WTC11 (cell line): ENCODE results near the gene GRAP. TPM values are rescaled to one million over a fixed set of nuclear protein-coding genes. Genes with fewer than 3 reads are reported as not detected.

Experiments
- CBFB ChIP-seq: sonication (generic); formaldehyde crosslinking; IDR thresholded peaks from 2 replicates; pipeline ENCODE4 v1.8.1; 2022; ENCODE audit warnings: mild to moderate bottlenecking, low read depth, missing genetic modification reagents
- CREB1 ChIP-seq: sonication (generic); formaldehyde crosslinking; IDR thresholded peaks from 2 replicates; pipeline ENCODE4 v1.8.0; 2023; ENCODE audit warnings: mild to moderate bottlenecking, missing genetic modification reagents
- ELF4 ChIP-seq: sonication (generic); formaldehyde crosslinking; IDR thresholded peaks from 2 replicates; pipeline ENCODE4 v1.8.1; 2022; ENCODE audit warnings: low read depth, mild to moderate bottlenecking, moderate library complexity, missing genetic modification reagents
- EMX1 ChIP-seq: fragments of 250-450 bp; sonication (Bioruptor Pico); IDR thresholded peaks from 2 replicates; pipeline ENCODE4 v1.8.0; 2021; ENCODE audit warnings: mild to moderate bottlenecking
- FOXJ3 ChIP-seq: sonication (generic); formaldehyde crosslinking; IDR thresholded peaks from 2 replicates; pipeline ENCODE4 v1.9.0; 2021; ENCODE audit warnings: missing genetic modification reagents, mild to moderate bottlenecking, borderline replicate concordance
- GABPB1 ChIP-seq: sonication (generic); formaldehyde crosslinking; IDR thresholded peaks from 2 replicates; pipeline ENCODE4 v1.8.1; 2023; ENCODE audit warnings: mild to moderate bottlenecking, missing genetic modification reagents
- IRF2 ChIP-seq: sonication (generic); formaldehyde crosslinking; IDR thresholded peaks from 2 replicates; pipeline ENCODE4 v1.8.0; 2022; ENCODE audit warnings: low read depth, missing genetic modification reagents, borderline replicate concordance
- KAT7 ChIP-seq: sonication (generic); formaldehyde crosslinking; IDR thresholded peaks from 2 replicates; pipeline ENCODE4 v1.8.1; 2023; ENCODE audit warnings: missing genetic modification reagents, mild to moderate bottlenecking, borderline replicate concordance
- NFYB ChIP-seq: sonication (generic); formaldehyde crosslinking; conservative IDR thresholded peaks from 2 replicates; pipeline ENCODE4 v1.8.0; 2022; ENCODE audit warnings: low read depth, missing genetic modification reagents
- TCF7 ChIP-seq: sonication (generic); formaldehyde crosslinking; IDR thresholded peaks from 2 replicates; pipeline ENCODE4 v1.8.0; 2022; ENCODE audit warnings: mild to moderate bottlenecking, low read depth, missing genetic modification reagents, moderate library complexity
- TP53 ChIP-seq: sonication (generic); formaldehyde crosslinking; IDR thresholded peaks from 2 replicates; pipeline ENCODE4 v1.8.1; 2023; ENCODE audit warnings: mild to moderate bottlenecking, missing genetic modification reagents
- ZBTB21 ChIP-seq: sonication (generic); formaldehyde crosslinking; IDR thresholded peaks from 2 replicates; pipeline ENCODE4 v1.8.1; 2023; ENCODE audit warnings: mild to moderate bottlenecking, missing genetic modification reagents, borderline replicate concordance
- ZNF138 ChIP-seq: sonication (generic); formaldehyde crosslinking; conservative IDR thresholded peaks from 2 replicates; pipeline ENCODE4 v1.8.1; 2022; ENCODE audit warnings: mild to moderate bottlenecking, moderate library complexity, missing genetic modification reagents
- ZNF219 ChIP-seq: sonication (generic); formaldehyde crosslinking; IDR thresholded peaks from 2 replicates; pipeline ENCODE4 v1.8.0; 2023; ENCODE audit warnings: missing genetic modification reagents, mild to moderate bottlenecking, borderline replicate concordance
- ZNF232 ChIP-seq: sonication (generic); formaldehyde crosslinking; IDR thresholded peaks from 2 replicates; pipeline ENCODE4 v1.8.0; 2022; ENCODE audit warnings: mild to moderate bottlenecking, missing genetic modification reagents
- total RNA-seq: library from RNA; stranded (reverse); gene quantifications from 3 replicates; pipeline ENCODE4 v1.2.3, GENCODE V29; 2021
- TF ChIP-seq, protein P1 (sequence below): fragments of 250-450 bp; sonication (Bioruptor Pico); conservative IDR thresholded peaks from 2 replicates; pipeline ENCODE4 v1.9.0; 2021; ENCODE audit warnings: mild to moderate bottlenecking
- TF ChIP-seq, protein P2 (sequence below): fragments of 250-450 bp; sonication (Bioruptor Pico); IDR thresholded peaks from 2 replicates; pipeline ENCODE4 v2.1.2; 2022; ENCODE audit warnings: mild to moderate bottlenecking, moderate library complexity
- TF ChIP-seq, protein P3 (sequence below): sonication (generic); formaldehyde crosslinking; IDR thresholded peaks from 2 replicates; pipeline ENCODE4 v1.8.1; 2023; ENCODE audit warnings: mild to moderate bottlenecking, missing genetic modification reagents, moderate library complexity
- TF ChIP-seq, protein P4 (sequence below): sonication (generic); formaldehyde crosslinking; IDR thresholded peaks from 2 replicates; pipeline ENCODE4 v1.8.1; 2023; ENCODE audit warnings: mild to moderate bottlenecking, missing genetic modification reagents, borderline replicate concordance
- TF ChIP-seq, protein P5 (sequence below): fragments of 250-450 bp; sonication (Bioruptor Pico); IDR thresholded peaks from 2 replicates; pipeline ENCODE4 v1.9.0; 2021; ENCODE audit warnings: moderate library complexity, mild to moderate bottlenecking, inconsistent platforms, borderline replicate concordance
- TF ChIP-seq, protein P6 (sequence below): sonication (generic); formaldehyde crosslinking; IDR thresholded peaks from 2 replicates; pipeline ENCODE4 v1.8.1; 2023; ENCODE audit warnings: mild to moderate bottlenecking, missing genetic modification reagents, moderate library complexity
- TF ChIP-seq, protein P7 (sequence below): sonication (generic); formaldehyde crosslinking; IDR thresholded peaks from 2 replicates; pipeline ENCODE4 v1.8.1; 2022; ENCODE audit warnings: mild to moderate bottlenecking, missing genetic modification reagents, moderate library complexity, borderline replicate concordance
- TF ChIP-seq, protein P8 (sequence below): sonication (generic); formaldehyde crosslinking; IDR thresholded peaks from 2 replicates; pipeline ENCODE4 v1.8.0; 2023; ENCODE audit warnings: mild to moderate bottlenecking, missing genetic modification reagents

GRAP gene
- total RNA-seq, 1 experiment from 2014 or later, result 0.59 TPM

DNA sequence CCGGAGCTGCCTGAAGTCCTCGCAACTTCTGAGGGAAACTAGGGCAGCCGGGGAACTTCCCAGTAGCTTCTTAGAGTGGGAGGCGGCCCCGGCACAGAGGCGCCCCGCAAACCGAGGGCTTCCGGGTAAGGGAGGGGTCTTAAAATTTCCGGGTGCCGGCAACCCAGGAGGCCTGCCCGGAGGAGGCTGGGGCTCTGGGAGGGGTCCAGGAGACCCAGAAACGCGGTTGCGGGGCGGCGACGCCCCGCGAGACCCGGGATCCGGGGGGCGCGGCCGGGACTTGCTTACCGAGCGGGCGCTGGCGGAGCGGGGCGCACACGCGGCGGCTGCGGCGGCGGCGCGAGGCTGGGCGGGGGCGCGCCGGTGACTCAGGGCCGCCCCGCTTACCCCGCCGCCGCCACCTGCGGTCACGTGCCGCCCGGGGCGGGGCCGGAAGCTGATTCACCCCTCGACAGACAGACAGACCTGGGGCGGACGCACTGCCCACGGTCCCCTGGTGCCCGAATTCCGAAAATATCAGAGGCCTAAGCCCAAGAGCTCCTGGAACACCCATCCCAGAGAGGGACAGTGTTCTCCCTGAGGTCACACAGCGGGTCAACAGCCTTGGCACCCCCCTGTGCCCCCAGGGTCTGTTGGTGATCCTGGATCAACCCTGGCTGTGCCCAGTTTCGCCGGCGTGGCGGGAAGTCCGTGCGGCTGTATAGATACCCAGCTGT lies 42.2 kb downstream of the GRAP start, which contains the start of gene FAM83G (continued):
- TF ChIP-seq, protein P1, sequence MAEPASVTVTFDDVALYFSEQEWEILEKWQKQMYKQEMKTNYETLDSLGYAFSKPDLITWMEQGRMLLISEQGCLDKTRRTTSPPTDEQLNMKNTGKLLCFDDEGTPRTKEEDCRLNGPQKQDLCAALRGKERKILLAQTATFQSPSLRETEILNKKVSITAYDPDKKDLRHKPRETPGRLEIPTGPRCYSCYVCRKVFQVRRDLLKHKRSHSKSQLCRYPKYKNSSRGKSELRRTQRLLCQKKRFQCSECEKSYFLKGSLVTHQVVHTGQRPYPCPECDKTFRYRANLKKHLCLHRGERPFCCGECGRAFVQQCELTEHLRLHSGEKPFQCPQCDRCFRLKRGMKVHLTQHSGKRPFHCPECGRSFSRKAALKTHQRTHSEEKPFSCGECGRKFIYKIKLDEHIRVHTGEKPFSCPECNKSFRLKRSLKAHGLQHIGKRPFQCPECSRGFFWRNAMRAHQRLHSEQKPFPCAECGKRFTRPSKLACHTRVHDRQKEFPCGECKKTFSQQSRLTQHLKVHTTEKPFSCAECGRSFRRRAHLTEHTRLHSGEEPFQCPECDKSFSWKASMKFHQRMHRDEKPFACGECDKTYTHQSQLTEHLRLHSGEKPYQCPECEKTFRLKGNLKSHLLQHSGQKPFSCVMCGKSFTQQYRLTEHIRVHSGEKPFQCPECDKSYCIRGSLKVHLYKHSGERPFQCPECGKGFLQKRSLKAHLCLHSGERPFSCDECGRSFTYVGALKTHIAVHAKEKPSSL (CRISPR knock-in tag), result no peak
- TF ChIP-seq ZNF219 (CRISPR knock-in tag) (no peak), FOXJ3 (CRISPR knock-in tag) (no peak), NFYB (no peak), GABPB1 (0 out of 2 replicates have a peak, but pooled peaks have one; percentile 12), TP53 (CRISPR knock-in tag) (peak; percentile 71; the same call in 1 of the 2 replicates), KAT7 (CRISPR knock-in tag) (no peak), ZBTB21 (CRISPR knock-in tag) (peak; percentile 65; the same call in 1 of the 2 replicates), CBFB (CRISPR knock-in tag) (no peak), ELF4 (CRISPR knock-in tag) (no peak), CREB1 (no peak), EMX1 (CRISPR knock-in tag) (no peak), ZNF232 (CRISPR knock-in tag) (no peak), IRF2 (no peak), ZNF138 (CRISPR knock-in tag) (0 out of 2 replicates have a peak, but pooled peaks have one; percentile 42), TCF7 (CRISPR knock-in tag) (no peak)
- TF ChIP-seq, protein P2, sequence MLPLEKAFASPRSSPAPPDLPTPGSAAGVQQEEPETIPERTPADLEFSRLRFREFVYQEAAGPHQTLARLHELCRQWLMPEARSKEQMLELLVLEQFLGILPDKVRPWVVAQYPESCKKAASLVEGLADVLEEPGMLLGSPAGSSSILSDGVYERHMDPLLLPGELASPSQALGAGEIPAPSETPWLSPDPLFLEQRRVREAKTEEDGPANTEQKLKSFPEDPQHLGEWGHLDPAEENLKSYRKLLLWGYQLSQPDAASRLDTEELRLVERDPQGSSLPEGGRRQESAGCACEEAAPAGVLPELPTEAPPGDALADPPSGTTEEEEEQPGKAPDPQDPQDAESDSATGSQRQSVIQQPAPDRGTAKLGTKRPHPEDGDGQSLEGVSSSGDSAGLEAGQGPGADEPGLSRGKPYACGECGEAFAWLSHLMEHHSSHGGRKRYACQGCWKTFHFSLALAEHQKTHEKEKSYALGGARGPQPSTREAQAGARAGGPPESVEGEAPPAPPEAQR (CRISPR knock-in tag), result no peak
- TF ChIP-seq, protein P3, sequence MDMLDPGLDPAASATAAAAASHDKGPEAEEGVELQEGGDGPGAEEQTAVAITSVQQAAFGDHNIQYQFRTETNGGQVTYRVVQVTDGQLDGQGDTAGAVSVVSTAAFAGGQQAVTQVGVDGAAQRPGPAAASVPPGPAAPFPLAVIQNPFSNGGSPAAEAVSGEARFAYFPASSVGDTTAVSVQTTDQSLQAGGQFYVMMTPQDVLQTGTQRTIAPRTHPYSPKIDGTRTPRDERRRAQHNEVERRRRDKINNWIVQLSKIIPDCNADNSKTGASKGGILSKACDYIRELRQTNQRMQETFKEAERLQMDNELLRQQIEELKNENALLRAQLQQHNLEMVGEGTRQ (CRISPR knock-in tag), result peak; percentile 97
- TF ChIP-seq, protein P4, sequence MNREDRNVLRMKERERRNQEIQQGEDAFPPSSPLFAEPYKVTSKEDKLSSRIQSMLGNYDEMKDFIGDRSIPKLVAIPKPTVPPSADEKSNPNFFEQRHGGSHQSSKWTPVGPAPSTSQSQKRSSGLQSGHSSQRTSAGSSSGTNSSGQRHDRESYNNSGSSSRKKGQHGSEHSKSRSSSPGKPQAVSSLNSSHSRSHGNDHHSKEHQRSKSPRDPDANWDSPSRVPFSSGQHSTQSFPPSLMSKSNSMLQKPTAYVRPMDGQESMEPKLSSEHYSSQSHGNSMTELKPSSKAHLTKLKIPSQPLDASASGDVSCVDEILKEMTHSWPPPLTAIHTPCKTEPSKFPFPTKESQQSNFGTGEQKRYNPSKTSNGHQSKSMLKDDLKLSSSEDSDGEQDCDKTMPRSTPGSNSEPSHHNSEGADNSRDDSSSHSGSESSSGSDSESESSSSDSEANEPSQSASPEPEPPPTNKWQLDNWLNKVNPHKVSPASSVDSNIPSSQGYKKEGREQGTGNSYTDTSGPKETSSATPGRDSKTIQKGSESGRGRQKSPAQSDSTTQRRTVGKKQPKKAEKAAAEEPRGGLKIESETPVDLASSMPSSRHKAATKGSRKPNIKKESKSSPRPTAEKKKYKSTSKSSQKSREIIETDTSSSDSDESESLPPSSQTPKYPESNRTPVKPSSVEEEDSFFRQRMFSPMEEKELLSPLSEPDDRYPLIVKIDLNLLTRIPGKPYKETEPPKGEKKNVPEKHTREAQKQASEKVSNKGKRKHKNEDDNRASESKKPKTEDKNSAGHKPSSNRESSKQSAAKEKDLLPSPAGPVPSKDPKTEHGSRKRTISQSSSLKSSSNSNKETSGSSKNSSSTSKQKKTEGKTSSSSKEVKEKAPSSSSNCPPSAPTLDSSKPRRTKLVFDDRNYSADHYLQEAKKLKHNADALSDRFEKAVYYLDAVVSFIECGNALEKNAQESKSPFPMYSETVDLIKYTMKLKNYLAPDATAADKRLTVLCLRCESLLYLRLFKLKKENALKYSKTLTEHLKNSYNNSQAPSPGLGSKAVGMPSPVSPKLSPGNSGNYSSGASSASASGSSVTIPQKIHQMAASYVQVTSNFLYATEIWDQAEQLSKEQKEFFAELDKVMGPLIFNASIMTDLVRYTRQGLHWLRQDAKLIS (CRISPR knock-in tag), result no peak
- TF ChIP-seq, protein P5, sequence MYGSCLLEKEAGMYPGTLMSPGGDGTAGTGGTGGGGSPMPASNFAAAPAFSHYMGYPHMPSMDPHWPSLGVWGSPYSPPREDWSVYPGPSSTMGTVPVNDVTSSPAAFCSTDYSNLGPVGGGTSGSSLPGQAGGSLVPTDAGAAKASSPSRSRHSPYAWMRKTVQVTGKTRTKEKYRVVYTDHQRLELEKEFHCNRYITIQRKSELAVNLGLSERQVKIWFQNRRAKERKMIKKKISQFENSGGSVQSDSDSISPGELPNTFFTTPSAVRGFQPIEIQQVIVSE (CRISPR knock-in tag), result no peak
- TF ChIP-seq, protein P6, sequence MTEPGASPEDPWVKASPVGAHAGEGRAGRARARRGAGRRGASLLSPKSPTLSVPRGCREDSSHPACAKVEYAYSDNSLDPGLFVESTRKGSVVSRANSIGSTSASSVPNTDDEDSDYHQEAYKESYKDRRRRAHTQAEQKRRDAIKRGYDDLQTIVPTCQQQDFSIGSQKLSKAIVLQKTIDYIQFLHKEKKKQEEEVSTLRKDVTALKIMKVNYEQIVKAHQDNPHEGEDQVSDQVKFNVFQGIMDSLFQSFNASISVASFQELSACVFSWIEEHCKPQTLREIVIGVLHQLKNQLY (CRISPR knock-in tag), result 0 out of 2 replicates have a peak, but pooled peaks have one; percentile 55
- TF ChIP-seq, protein P7, sequence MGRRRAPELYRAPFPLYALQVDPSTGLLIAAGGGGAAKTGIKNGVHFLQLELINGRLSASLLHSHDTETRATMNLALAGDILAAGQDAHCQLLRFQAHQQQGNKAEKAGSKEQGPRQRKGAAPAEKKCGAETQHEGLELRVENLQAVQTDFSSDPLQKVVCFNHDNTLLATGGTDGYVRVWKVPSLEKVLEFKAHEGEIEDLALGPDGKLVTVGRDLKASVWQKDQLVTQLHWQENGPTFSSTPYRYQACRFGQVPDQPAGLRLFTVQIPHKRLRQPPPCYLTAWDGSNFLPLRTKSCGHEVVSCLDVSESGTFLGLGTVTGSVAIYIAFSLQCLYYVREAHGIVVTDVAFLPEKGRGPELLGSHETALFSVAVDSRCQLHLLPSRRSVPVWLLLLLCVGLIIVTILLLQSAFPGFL (CRISPR knock-in tag), result no peak
- TF ChIP-seq, protein P8, sequence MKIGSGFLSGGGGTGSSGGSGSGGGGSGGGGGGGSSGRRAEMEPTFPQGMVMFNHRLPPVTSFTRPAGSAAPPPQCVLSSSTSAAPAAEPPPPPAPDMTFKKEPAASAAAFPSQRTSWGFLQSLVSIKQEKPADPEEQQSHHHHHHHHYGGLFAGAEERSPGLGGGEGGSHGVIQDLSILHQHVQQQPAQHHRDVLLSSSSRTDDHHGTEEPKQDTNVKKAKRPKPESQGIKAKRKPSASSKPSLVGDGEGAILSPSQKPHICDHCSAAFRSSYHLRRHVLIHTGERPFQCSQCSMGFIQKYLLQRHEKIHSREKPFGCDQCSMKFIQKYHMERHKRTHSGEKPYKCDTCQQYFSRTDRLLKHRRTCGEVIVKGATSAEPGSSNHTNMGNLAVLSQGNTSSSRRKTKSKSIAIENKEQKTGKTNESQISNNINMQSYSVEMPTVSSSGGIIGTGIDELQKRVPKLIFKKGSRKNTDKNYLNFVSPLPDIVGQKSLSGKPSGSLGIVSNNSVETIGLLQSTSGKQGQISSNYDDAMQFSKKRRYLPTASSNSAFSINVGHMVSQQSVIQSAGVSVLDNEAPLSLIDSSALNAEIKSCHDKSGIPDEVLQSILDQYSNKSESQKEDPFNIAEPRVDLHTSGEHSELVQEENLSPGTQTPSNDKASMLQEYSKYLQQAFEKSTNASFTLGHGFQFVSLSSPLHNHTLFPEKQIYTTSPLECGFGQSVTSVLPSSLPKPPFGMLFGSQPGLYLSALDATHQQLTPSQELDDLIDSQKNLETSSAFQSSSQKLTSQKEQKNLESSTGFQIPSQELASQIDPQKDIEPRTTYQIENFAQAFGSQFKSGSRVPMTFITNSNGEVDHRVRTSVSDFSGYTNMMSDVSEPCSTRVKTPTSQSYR (CRISPR knock-in tag), result no peak
